PC-3 (cell line): Measurements from ENCODE around the gene NOC3L.
A peak's percentile ranks its signal among the peaks of the same experiment; 100 is the strongest.

Source experiments
- CTCF ChIP-seq: fragments of 300-600 bp; sonication (generic); conservative IDR thresholded peaks from 2 replicates; pipeline ENCODE4 v1.5.1; 2017; ENCODE audit warnings: antibody characterized with exemption, low read depth, mild to moderate bottlenecking, low read length
- EZH2 ChIP-seq: fragments of 300-600 bp; sonication (generic); IDR thresholded peaks from one replicate; pipeline ENCODE4 v1.6.1; 2017; ENCODE audit warnings: antibody characterized with exemption, mild to moderate bottlenecking, low read length; ENCODE audit not compliant: unreplicated experiment

- TF ChIP-seq CTCF: peak; percentile 69
- TF ChIP-seq EZH2: no peak
Observed at GRCh38 chr10:94320285-94320914, 42.3 kb downstream of the NOC3L start.
